ENCODE measurements around the gene SRF.

GRCh38 chr6:43122146-43122545 lies 48.9 kb upstream of the SRF start:
- TF ChIP-seq EZH2 (IDR thresholded peaks at IDR 0.05; ENCODE audit: low read depth) (no peak), CTCF (conservative IDR thresholded peaks at IDR 0.05) (no peak)
